Endothelial cell of umbilical vein (primary cell): ENCODE data around the gene CEP85. TPM values are rescaled to one million over a fixed set of nuclear protein-coding genes. Genes with fewer than 3 reads are reported as not detected.

ENCODE experiments used
- BruUV-seq: library from RNA; stranded (reverse); fragments of 400-500 nt; replicated peaks from 2 replicates; lab custom pipeline; 2021; lab: Mats Ljungman, UMichigan
- CTCF ChIA-PET: fragments of 300-600, 350-600 bp; sonication (Branson Sonifier 250); formaldehyde crosslinking; loops from one replicate; lab custom pipeline; 2021; ENCODE audit warnings: antibody characterized with exemption, inconsistent platforms; lab: Charles Lee
- POLR2A ChIA-PET: fragments of 300-600, 350-600 bp; sonication (Branson Sonifier 250); formaldehyde crosslinking; loops from one replicate; lab custom pipeline; 2021; ENCODE audit warnings: antibody characterized with exemption, inconsistent platforms; lab: Charles Lee
- DNase-seq: peaks from one replicate; pipeline ENCODE4 v3.0.0-alpha.2; 2011; ENCODE audit warnings: low read depth, low spot score
- FAIRE-seq: peaks from 2 replicates; lab custom pipeline; 2011; peaks lifted over from hg19 to GRCh38; lab: Jason Lieb, UNC
- H2AFZ ChIP-seq: 2 replicates; pipeline ENCODE4 v1.6.0; 2012; ENCODE audit warnings: low read depth, low read length, control low read depth, inconsistent platforms
- H3K27ac ChIP-seq: 2 replicates; pipeline ENCODE4 v1.5.1; 2011; ENCODE audit warnings: low read depth, mild to moderate bottlenecking, control low read depth, low read length, moderate library complexity; ENCODE audit not compliant: insufficient read depth
- H3K27me3 ChIP-seq, 2 experiments: 2 replicates each; pipeline versions ENCODE4 v1.6.0 to v1.6.1; 2011; ENCODE audit warnings: low read length in 2 of 2, mixed read lengths in 1 of 2; ENCODE audit not compliant: control insufficient read depth in 2 of 2, insufficient read depth in 2 of 2
- H3K36me3 ChIP-seq, 2 experiments: 2 replicates in 1 of 2; 3 replicates in 1 of 2; pipeline ENCODE4 v1.5.1; 2011; ENCODE audit warnings: low read length in 2 of 2, mild to moderate bottlenecking in 1 of 2, moderate library complexity in 1 of 2; ENCODE audit not compliant: control insufficient read depth in 2 of 2, insufficient read depth in 2 of 2; ENCODE audit errors: extremely low read depth in 1 of 2
- H3K4me1 ChIP-seq: 3 replicates; pipeline ENCODE4 v1.5.1; 2011; ENCODE audit warnings: mild to moderate bottlenecking, low read length; ENCODE audit not compliant: control insufficient read depth, insufficient read depth; ENCODE audit errors: extremely low read depth
- H3K4me2 ChIP-seq: 2 replicates; pipeline ENCODE4 v1.6.1; 2011; ENCODE audit warnings: low read length, control low read depth, mixed read lengths; ENCODE audit not compliant: insufficient read depth
- H3K4me3 ChIP-seq, 3 experiments: fragments of 200-600 bp in 1 of 3; sonication (generic), shearing (Covaris generic) in 1 of 3; replicated peaks in 1 of 3; 2 replicates each; pipeline ENCODE4 v1.5.1; 2011 to 2016; ENCODE audit warnings: control low read depth in 3 of 3, low read length in 3 of 3, mild to moderate bottlenecking in 2 of 3, inconsistent platforms in 1 of 3, low read depth in 1 of 3, moderate library complexity in 1 of 3; ENCODE audit not compliant: insufficient read depth in 1 of 3
- H3K79me2 ChIP-seq: 2 replicates; pipeline ENCODE4 v1.6.0; 2012; ENCODE audit warnings: low read length, inconsistent platforms; ENCODE audit not compliant: control insufficient read depth, insufficient read depth
- H3K9ac ChIP-seq: replicated peaks from 2 replicates; pipeline ENCODE3; 2011; ENCODE audit warnings: low read length, control low read depth; ENCODE audit not compliant: insufficient read depth; ENCODE audit errors: extremely low read depth
- H3K9me1 ChIP-seq: replicated peaks from 3 replicates; pipeline ENCODE4 v1.6.0; 2011; ENCODE audit warnings: mild to moderate bottlenecking, low read length; ENCODE audit not compliant: control insufficient read depth, insufficient read depth; ENCODE audit errors: extremely low read depth
- H3K9me3 ChIP-seq: replicated peaks from 2 replicates; pipeline ENCODE4 v1.5.1; 2012; ENCODE audit warnings: low read length, inconsistent platforms; ENCODE audit not compliant: control insufficient read depth, insufficient read depth
- H4K20me1 ChIP-seq: replicated peaks from 2 replicates; pipeline ENCODE3; 2011; ENCODE audit warnings: mild to moderate bottlenecking, low read length; ENCODE audit not compliant: control insufficient read depth, insufficient read depth; ENCODE audit errors: extremely low read depth
- CTCF ChIP-seq, 2 donors: IDR thresholded peaks; 1 replicate in 1 of 2; 2 replicates in 1 of 2; pipeline ENCODE4 v1.5.1; 2011; ENCODE audit warnings: low read length in 2 of 2, mild to moderate bottlenecking in 2 of 2, moderate library complexity in 2 of 2, control low read depth in 1 of 2, inconsistent platforms in 1 of 2, low read depth in 1 of 2; ENCODE audit not compliant: insufficient read depth in 1 of 2; ENCODE audit errors: extremely low read depth in 1 of 2
- EZH2 ChIP-seq: IDR thresholded peaks from 2 replicates; pipeline ENCODE4 v1.6.1; 2012; ENCODE audit warnings: borderline replicate concordance, low read depth, mild to moderate bottlenecking, moderate library complexity, low read length, inconsistent platforms; ENCODE audit not compliant: severe bottlenecking
- FOS ChIP-seq: IDR thresholded peaks from 2 replicates; pipeline ENCODE4 v1.6.1; 2011; ENCODE audit warnings: mild to moderate bottlenecking, low read length, moderate library complexity, borderline replicate concordance; ENCODE audit not compliant: insufficient read depth
- GATA2 ChIP-seq: IDR thresholded peaks from 2 replicates; pipeline ENCODE4 v1.7.0; 2011; ENCODE audit warnings: low read depth, mild to moderate bottlenecking, moderate library complexity, mixed read lengths, low read length; ENCODE audit not compliant: insufficient read length, insufficient read depth
- JUN ChIP-seq: IDR thresholded peaks from 2 replicates; pipeline ENCODE4 v1.6.1; 2011; ENCODE audit warnings: borderline replicate concordance, low read depth; ENCODE audit not compliant: insufficient read length, insufficient read depth
- MYC ChIP-seq: IDR thresholded peaks from one replicate; pipeline ENCODE4 v1.6.1; 2011; ENCODE audit warnings: mild to moderate bottlenecking, low read depth, low read length
- POLR2A ChIP-seq: IDR thresholded peaks from 2 replicates; pipeline ENCODE4 v1.6.1; 2012; ENCODE audit warnings: low read depth, mild to moderate bottlenecking, control low read depth, low read length
- POLR2AphosphoS5 ChIP-seq: IDR thresholded peaks from 2 replicates; pipeline ENCODE4 v1.6.1; 2012; ENCODE audit warnings: low read depth, mild to moderate bottlenecking, control low read depth, low read length, moderate library complexity; ENCODE audit not compliant: insufficient read depth
- dilution Hi-C: fragments of 300-500 bp; cut with MboI; formaldehyde crosslinking; loops from one replicate; pipeline ENCODE4 v1.15.0; 2019; ENCODE audit warnings: low sequenced_read_pairs; ENCODE audit not compliant: extremely low pct_ligation_motif_present
- intact Hi-C: fragments of 100-400 bp; cut with micrococcal nuclease; formaldehyde crosslinking; loops from one replicate; pipeline ENCODE4 v1.10.0; 2022
- polyA plus RNA-seq, 4 experiments: library from polyadenylated mRNA; depleted of rRNA in 3 of 4; stranded (reverse) in 3 of 4; unstranded in 1 of 4; fragments of >200 nt; gene quantifications; 2 replicates each; pipeline versions ENCODE4 v1.2.1 to v1.2.3, GENCODE V29; 2011 to 2012; ENCODE audit warnings: missing spikeins in 1 of 4
- total RNA-seq: library from RNA; stranded (reverse); gene quantifications from 2 replicates; pipeline ENCODE4 v1.2.3, GENCODE V29; 2021
- TF ChIP-seq, protein P1 (sequence below): IDR thresholded peaks from 2 replicates; pipeline ENCODE4 v1.6.1; 2011; ENCODE audit not compliant: insufficient read depth, insufficient read length

CEP85 gene
- total and polyA plus RNA-seq, 2 donors (not counting 3 experiments of a cell fraction or from before 2014, with no cell fraction given), result 15.2 to 17.8 TPM

DNA sequence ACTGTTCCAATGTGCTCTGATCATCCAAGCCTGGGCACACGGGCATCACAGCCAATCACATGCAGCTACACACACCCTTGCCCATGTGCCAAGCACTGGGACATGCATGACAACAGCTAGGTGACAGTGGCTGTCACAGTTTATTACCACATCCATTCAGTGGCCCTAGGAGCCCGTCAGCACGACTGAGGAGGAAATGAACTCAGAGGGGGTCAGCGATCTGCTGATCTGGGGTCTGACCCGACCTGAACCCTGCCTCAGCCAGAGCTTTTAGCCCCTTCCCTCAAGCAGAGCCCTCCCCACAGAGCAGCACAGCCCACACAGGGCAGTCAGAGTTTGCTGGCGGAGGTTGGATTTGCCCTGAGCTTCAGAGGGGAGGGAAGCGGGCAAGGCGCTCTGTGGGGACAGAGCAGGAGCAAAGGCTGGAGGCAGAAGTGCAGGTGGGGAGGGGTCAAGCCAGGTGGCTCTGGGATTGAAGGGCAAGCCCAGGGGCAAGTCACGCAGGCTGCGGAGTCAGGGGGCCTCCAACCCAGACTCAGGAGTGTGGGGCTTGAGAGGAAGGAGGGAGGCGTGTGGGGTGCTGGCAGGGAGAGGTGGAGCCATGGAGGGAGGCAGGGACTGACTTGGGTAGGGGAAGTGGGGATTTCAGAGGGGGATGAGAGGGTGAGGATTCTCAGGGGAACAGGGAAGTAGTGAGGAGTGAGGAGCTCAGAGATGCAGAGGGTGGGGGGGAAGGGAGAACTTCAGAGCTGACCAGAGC lies 56.3 kb downstream of the CEP85 start:
- ChIA-PET CTCF (interaction anchor here (1.7 to 2.7 kb wide), 2 partner anchors 8 to 31 kb away, joined by 4 to 8 read pairs; no protein-coding TSS in a partner anchor), POLR2A (no interaction called here)
- Histone ChIP-seq H3K36me3 (no peaks in the 10 kb centered on the region), H3K79me2 (no peaks in the 10 kb centered on the region), H3K4me3 (no peak overlapping the region), H4K20me1 (no peaks in the 10 kb centered on the region), H3K9me3 (no peaks in the 10 kb centered on the region), H3K27ac (no peak overlapping the region), H3K9me1 (no peaks in the 10 kb centered on the region), H2AFZ (no peak overlapping the region), H3K9ac (no peak overlapping the region), H3K4me2 (no peak overlapping the region), H3K4me1 (no peaks in the 10 kb centered on the region), H3K27me3 (no peaks in the 10 kb centered on the region)
- BruUV-seq, result no TSS peak
- FAIRE-seq, result no peak
- intact Hi-C loops (no loop called here), dilution Hi-C loops (no loop called here)
- TF ChIP-seq FOS, result no peak
- TF ChIP-seq CTCF (IDR thresholded peaks at IDR 0.05; ENCODE audit: extremely low read depth in 1 of 2, insufficient read depth in 1 of 2, low read depth in 1 of 2, low read length in 2 of 2), result no peak
- TF ChIP-seq, protein P1, sequence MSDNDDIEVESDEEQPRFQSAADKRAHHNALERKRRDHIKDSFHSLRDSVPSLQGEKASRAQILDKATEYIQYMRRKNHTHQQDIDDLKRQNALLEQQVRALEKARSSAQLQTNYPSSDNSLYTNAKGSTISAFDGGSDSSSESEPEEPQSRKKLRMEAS, result no peak
- TF ChIP-seq EZH2, result no peak
- TF ChIP-seq POLR2A, result no peak
- TF ChIP-seq GATA2, result no peak
- no peak for TF ChIP-seq JUN
- no peak for TF ChIP-seq MYC
- no peak for TF ChIP-seq POLR2AphosphoS5
- no peak for DNase-seq
